ENCODE results near the gene DUSP16.
"Not testable (repeated sequence)": the region's sequence is repeated elsewhere in the genome, so short reads cannot be mapped to it uniquely, and the experiment has no call there.

DUSP16 gene

DNA sequence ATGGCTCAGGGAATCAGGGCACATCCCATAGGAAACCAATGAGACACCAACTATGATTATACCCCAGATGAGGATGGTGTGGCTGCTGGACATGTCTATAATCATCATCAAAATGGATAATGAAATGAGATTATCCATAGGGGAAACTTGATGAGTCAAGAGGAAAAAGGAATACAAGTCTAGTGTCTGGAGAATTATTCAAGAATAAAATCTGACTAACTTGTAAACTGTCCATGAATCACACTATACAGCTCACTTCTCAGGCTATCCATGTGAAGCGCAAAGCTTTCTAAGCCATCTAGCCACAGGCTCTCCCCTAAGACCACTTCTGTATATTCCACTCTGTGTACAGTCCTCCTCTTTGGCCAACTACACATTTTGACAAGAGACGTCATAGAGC lies 52.5 kb downstream of the DUSP16 start:
- Histone ChIP-seq H3K9me3 (ENCODE audit: control insufficient read depth, low read length) (no peaks in the 10 kb centered on the region), H3K4me3 (ENCODE audit: insufficient read depth, low read depth, low read length) (no peak overlapping the region), H3K36me3 (ENCODE audit: control insufficient read depth, insufficient read depth, low read length) (no peaks in the 10 kb centered on the region), H3K4me1 (ENCODE audit: control insufficient read depth, insufficient read depth, low read length) (peaks cover 13% of the 10 kb centered on the region), H3K27ac (ENCODE audit: insufficient read depth, low read depth, low read length, poor library complexity, severe bottlenecking) (no peak overlapping the region), H3K27me3 (ENCODE audit: control insufficient read depth, insufficient read depth, low read length, poor library complexity, severe bottlenecking) (no peaks in the 10 kb centered on the region)
- WGBS, 2 experiments: 97 to 99% methylated on average over 2 of the region's 2 CpGs

- no peak overlapping the region for H3K4me3 ChIP-seq (ENCODE audit: insufficient read depth, low read depth, low read length)
- H3K4me1 ChIP-seq (ENCODE audit: control insufficient read depth, insufficient read depth, low read length): peaks cover 13% of the 10 kb centered on the region
- H3K27me3 ChIP-seq (ENCODE audit: control insufficient read depth, insufficient read depth, low read length, poor library complexity, severe bottlenecking): no peaks in the 10 kb centered on the region
- no peaks in the 10 kb centered on the region for H3K9me3 ChIP-seq (ENCODE audit: control insufficient read depth, low read length)
- no peak overlapping the region for H3K27ac ChIP-seq (ENCODE audit: insufficient read depth, low read depth, low read length, poor library complexity, severe bottlenecking)
- 89 to 91% methylated on average over 1 to 2 of the region's 2 CpGs for WGBS, 2 experiments
- H3K36me3 ChIP-seq (ENCODE audit: control insufficient read depth, insufficient read depth, low read length): no peaks in the 10 kb centered on the region
Measured at GRCh38 chr12:12508612-12509011, 54.1 kb downstream of the DUSP16 start.

- peaks cover 13% of the 10 kb centered on the region for H3K4me1 ChIP-seq (ENCODE audit: control insufficient read depth, insufficient read depth, low read length)
- no peaks in the 10 kb centered on the region for H3K36me3 ChIP-seq (ENCODE audit: control insufficient read depth, insufficient read depth, low read length)
- H3K4me3 ChIP-seq (ENCODE audit: insufficient read depth, low read depth, low read length): no peak overlapping the region
- H3K9me3 ChIP-seq (ENCODE audit: control insufficient read depth, low read length): no peaks in the 10 kb centered on the region
- no CpG with 5 or more reads among the region's 1 CpG for WGBS, 2 experiments
- no peaks in the 10 kb centered on the region for H3K27me3 ChIP-seq (ENCODE audit: control insufficient read depth, insufficient read depth, low read length, poor library complexity, severe bottlenecking)
- H3K27ac ChIP-seq (ENCODE audit: insufficient read depth, low read depth, low read length, poor library complexity, severe bottlenecking): no peak overlapping the region
Measured at GRCh38 chr12:12507121-12507520, 55.5 kb downstream of the DUSP16 start.

DNA sequence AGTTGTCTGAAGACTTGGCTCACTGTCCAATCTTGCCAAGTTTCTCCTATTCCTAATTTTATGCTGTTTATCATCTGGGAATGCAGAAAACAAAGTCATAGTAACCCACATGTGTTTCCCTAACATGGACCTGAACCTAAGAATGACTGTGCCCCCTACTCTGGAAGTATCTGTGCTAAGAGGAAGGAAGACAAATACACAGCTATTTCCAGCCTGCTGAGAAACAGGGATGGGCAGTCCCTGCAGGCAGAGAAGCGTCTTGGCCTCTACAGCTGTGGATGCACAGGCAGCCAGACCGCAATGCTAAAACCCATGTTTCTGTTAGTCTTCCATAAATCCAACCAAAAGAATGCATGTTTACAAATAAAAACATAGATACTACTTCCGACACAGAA lies 56.2 kb downstream of the DUSP16 start:
- peak overlapping the region; percentile 52 for H3K27ac ChIP-seq (ENCODE audit: insufficient read depth, low read depth, low read length, poor library complexity, severe bottlenecking)
- H3K36me3 ChIP-seq (ENCODE audit: control insufficient read depth, insufficient read depth, low read length): no peaks in the 10 kb centered on the region
- H3K4me3 ChIP-seq (ENCODE audit: insufficient read depth, low read depth, low read length): no peak overlapping the region
- WGBS, 2 experiments: 75% methylated on average over 3 of the region's 3 CpGs
- H3K9me3 ChIP-seq (ENCODE audit: control insufficient read depth, low read length): no peaks in the 10 kb centered on the region
- H3K27me3 ChIP-seq (ENCODE audit: control insufficient read depth, insufficient read depth, low read length, poor library complexity, severe bottlenecking): no peaks in the 10 kb centered on the region
- peaks cover 13% of the 10 kb centered on the region for H3K4me1 ChIP-seq (ENCODE audit: control insufficient read depth, insufficient read depth, low read length)

- no peak overlapping the region for H3K27ac ChIP-seq (ENCODE audit: insufficient read depth, low read depth, low read length, poor library complexity, severe bottlenecking)
- H3K36me3 ChIP-seq (ENCODE audit: control insufficient read depth, insufficient read depth, low read length): no peaks in the 10 kb centered on the region
- H3K4me1 ChIP-seq (ENCODE audit: control insufficient read depth, insufficient read depth, low read length): peaks cover 13% of the 10 kb centered on the region
- 91 to 92% methylated on average over 11 of the region's 11 CpGs for WGBS, 2 experiments
- no peaks in the 10 kb centered on the region for H3K9me3 ChIP-seq (ENCODE audit: control insufficient read depth, low read length)
- H3K27me3 ChIP-seq (ENCODE audit: control insufficient read depth, insufficient read depth, low read length, poor library complexity, severe bottlenecking): no peaks in the 10 kb centered on the region
- H3K4me3 ChIP-seq (ENCODE audit: insufficient read depth, low read depth, low read length): no peak overlapping the region
Measured at GRCh38 chr12:12505544-12506495, 56.8 kb downstream of the DUSP16 start.

DNA sequence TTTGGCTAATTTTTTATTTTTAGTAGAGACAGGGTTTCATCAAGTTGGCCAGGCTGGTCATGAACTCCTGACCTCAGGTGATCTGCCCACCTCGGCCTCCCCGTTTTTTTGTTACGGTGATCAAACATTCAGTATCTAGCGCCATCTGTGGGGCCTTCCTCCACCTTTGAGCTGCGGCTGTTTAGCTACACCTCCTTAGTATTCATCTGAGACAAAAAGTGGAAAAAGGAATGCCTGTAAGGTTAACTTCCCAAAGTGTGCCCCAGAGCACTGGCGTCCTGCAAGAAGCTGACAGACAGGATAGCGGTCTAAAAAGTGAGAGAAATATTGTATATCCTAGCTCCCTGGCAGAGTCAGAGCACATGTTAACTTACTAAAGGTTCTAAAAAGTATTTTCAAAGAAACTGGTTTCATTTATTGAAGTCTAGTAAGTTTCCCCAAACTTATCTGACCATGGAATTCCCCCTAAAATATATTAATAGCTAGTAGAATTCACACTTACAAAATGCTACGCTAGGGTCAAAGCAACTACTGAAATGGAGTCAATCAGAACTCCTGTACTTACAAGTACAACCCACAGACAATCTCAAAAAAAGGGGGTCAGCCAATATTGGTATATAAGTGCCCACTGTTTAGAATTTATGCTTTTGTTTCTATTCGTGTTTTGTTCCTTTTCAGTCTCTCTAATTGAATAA lies 59.1 kb downstream of the DUSP16 start:
- 83 to 91% methylated on average over 8 to 9 of the region's 9 CpGs for WGBS, 2 experiments
- Histone ChIP-seq H3K4me1 (ENCODE audit: control insufficient read depth, insufficient read depth, low read length) (peaks cover 13% of the 10 kb centered on the region), H3K27me3 (ENCODE audit: control insufficient read depth, insufficient read depth, low read length, poor library complexity, severe bottlenecking) (no peaks in the 10 kb centered on the region), H3K4me3 (ENCODE audit: insufficient read depth, low read depth, low read length) (no peak overlapping the region), H3K27ac (ENCODE audit: insufficient read depth, low read depth, low read length, poor library complexity, severe bottlenecking) (no peak overlapping the region), H3K36me3 (ENCODE audit: control insufficient read depth, insufficient read depth, low read length) (no peaks in the 10 kb centered on the region), H3K9me3 (ENCODE audit: control insufficient read depth, low read length) (no peaks in the 10 kb centered on the region)

GRCh38 chr12:12502815-12503151 lies 59.9 kb downstream of the DUSP16 start:
- Histone ChIP-seq H3K36me3 (ENCODE audit: control insufficient read depth, insufficient read depth, low read length) (no peaks in the 10 kb centered on the region), H3K4me1 (ENCODE audit: control insufficient read depth, insufficient read depth, low read length) (peaks cover 13% of the 10 kb centered on the region), H3K9me3 (ENCODE audit: control insufficient read depth, low read length) (no peaks in the 10 kb centered on the region), H3K27ac (ENCODE audit: insufficient read depth, low read depth, low read length, poor library complexity, severe bottlenecking) (no peak overlapping the region), H3K4me3 (ENCODE audit: insufficient read depth, low read depth, low read length) (no peak overlapping the region), H3K27me3 (ENCODE audit: control insufficient read depth, insufficient read depth, low read length, poor library complexity, severe bottlenecking) (no peaks in the 10 kb centered on the region)
- 94 to 97% methylated on average over 5 of the region's 5 CpGs for WGBS, 2 experiments

- H3K27ac ChIP-seq (ENCODE audit: insufficient read depth, low read depth, low read length, poor library complexity, severe bottlenecking): not testable (repeated sequence)
- 90 to 96% methylated on average over 7 of the region's 7 CpGs for WGBS, 2 experiments
Measured at GRCh38 chr12:12502130-12502814, 60.4 kb downstream of the DUSP16 start.

DNA sequence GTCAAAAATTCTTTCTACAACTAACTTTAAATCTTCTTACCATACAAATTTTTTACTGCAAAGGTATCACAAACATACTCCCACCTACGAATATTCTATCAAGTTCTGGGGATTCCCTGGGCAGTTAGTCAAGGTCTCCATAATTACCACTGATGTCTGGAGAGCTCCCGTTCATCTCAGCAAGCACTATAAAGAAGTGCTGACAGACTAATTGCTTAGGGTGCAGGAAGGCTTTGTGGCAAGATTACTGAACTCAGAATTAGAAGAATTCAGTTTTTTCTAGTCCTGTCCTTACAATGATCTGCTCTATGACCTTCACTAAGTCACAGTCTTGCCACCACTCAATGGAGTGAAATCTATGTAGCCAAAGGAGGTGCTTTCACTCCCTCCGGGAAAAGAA lies 61.5 kb downstream of the DUSP16 start:
- no peak overlapping the region for H3K4me3 ChIP-seq (ENCODE audit: insufficient read depth, low read depth, low read length)
- H3K4me1 ChIP-seq (ENCODE audit: control insufficient read depth, insufficient read depth, low read length): peaks cover 2% of the 10 kb centered on the region
- no peaks in the 10 kb centered on the region for H3K36me3 ChIP-seq (ENCODE audit: control insufficient read depth, insufficient read depth, low read length)
- H3K9me3 ChIP-seq (ENCODE audit: control insufficient read depth, low read length): no peaks in the 10 kb centered on the region
- H3K27me3 ChIP-seq (ENCODE audit: control insufficient read depth, insufficient read depth, low read length, poor library complexity, severe bottlenecking): no peaks in the 10 kb centered on the region
- H3K27ac ChIP-seq (ENCODE audit: insufficient read depth, low read depth, low read length, poor library complexity, severe bottlenecking): no peak overlapping the region
- WGBS, 2 experiments: 85 to 87% methylated on average over 3 of the region's 3 CpGs

More at GRCh38 chr12:12502130-12502814, 60.4 kb downstream of the DUSP16 start:
- not testable (repeated sequence) for H3K27me3 ChIP-seq (ENCODE audit: control insufficient read depth, insufficient read depth, low read length, poor library complexity, severe bottlenecking); H3K9me3 ChIP-seq (ENCODE audit: control insufficient read depth, low read length); H3K36me3 ChIP-seq (ENCODE audit: control insufficient read depth, insufficient read depth, low read length); H3K4me3 ChIP-seq (ENCODE audit: insufficient read depth, low read depth, low read length)
- H3K4me1 ChIP-seq (ENCODE audit: control insufficient read depth, insufficient read depth, low read length): peaks cover 13% of the 10 kb centered on the region
